ENCODE data around the gene ZSCAN21.

Gene ZSCAN21

DNA sequence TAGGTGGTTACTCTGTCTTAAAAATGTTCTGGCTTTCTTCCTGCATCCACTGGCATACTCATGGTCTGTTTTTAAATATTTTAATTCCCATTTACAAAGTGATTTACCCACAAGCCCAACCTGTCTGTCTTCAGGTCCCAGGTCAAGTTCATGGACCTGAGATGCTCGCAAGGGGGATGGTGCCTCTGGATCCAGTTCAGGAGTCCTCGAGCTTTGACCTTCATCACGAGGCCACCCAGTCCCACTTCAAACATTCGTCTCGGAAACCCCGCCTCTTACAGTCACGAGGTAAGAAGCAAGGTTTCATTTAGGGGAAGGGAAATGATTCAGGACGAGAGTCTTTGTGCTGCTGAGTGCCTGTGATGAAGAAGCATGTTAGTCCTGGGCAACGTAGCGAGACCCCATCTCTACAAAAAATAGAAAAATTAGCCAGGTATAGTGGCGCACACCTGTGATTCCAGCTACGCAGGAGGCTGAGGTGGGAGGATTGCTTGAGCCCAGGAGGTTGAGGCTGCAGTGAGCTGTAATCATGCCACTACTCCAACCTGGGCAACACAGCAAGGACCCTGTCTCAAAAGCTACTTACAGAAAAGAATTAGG is 25.5 kb upstream of the ZSCAN21 start:
- TF ChIP-seq CEBPB (IDR thresholded peaks at IDR 0.05) (no peak), ZBTB7A (IDR thresholded peaks at IDR 0.05; ENCODE audit: low read depth) (no peak), TCF12 (IDR thresholded peaks at IDR 0.05; ENCODE audit: low read depth) (no peak), YY1 (IDR thresholded peaks at IDR 0.05; ENCODE audit: low read depth) (no peak), NFIC (IDR thresholded peaks at IDR 0.05) (no peak), FOXM1 (IDR thresholded peaks at IDR 0.05; ENCODE audit: borderline replicate concordance, low read depth) (no peak), CREB1 (IDR thresholded peaks at IDR 0.05; ENCODE audit: low read depth) (no peak), EGR1 (IDR thresholded peaks at IDR 0.05) (no peak), MAX (IDR thresholded peaks at IDR 0.05) (no peak), TAF1 (IDR thresholded peaks at IDR 0.05; ENCODE audit: low read depth) (no peak), TEAD4 (IDR thresholded peaks at IDR 0.05) (no peak), EP300 (IDR thresholded peaks at IDR 0.05; ENCODE audit: borderline replicate concordance) (no peak), RAD21 (IDR thresholded peaks at IDR 0.05; ENCODE audit: low read depth) (no peak)
- TF ChIP-seq, protein P1, sequence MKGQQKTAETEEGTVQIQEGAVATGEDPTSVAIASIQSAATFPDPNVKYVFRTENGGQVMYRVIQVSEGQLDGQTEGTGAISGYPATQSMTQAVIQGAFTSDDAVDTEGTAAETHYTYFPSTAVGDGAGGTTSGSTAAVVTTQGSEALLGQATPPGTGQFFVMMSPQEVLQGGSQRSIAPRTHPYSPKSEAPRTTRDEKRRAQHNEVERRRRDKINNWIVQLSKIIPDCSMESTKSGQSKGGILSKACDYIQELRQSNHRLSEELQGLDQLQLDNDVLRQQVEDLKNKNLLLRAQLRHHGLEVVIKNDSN (IDR thresholded peaks at IDR 0.05), result no peak
- TF ChIP-seq, protein P2, sequence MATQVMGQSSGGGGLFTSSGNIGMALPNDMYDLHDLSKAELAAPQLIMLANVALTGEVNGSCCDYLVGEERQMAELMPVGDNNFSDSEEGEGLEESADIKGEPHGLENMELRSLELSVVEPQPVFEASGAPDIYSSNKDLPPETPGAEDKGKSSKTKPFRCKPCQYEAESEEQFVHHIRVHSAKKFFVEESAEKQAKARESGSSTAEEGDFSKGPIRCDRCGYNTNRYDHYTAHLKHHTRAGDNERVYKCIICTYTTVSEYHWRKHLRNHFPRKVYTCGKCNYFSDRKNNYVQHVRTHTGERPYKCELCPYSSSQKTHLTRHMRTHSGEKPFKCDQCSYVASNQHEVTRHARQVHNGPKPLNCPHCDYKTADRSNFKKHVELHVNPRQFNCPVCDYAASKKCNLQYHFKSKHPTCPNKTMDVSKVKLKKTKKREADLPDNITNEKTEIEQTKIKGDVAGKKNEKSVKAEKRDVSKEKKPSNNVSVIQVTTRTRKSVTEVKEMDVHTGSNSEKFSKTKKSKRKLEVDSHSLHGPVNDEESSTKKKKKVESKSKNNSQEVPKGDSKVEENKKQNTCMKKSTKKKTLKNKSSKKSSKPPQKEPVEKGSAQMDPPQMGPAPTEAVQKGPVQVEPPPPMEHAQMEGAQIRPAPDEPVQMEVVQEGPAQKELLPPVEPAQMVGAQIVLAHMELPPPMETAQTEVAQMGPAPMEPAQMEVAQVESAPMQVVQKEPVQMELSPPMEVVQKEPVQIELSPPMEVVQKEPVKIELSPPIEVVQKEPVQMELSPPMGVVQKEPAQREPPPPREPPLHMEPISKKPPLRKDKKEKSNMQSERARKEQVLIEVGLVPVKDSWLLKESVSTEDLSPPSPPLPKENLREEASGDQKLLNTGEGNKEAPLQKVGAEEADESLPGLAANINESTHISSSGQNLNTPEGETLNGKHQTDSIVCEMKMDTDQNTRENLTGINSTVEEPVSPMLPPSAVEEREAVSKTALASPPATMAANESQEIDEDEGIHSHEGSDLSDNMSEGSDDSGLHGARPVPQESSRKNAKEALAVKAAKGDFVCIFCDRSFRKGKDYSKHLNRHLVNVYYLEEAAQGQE (IDR thresholded peaks at IDR 0.05; ENCODE audit: low read depth), result no peak

GRCh38 chr7:100027197-100027596 is 22.4 kb upstream of the ZSCAN21 start:
- no peak for TF ChIP-seq MAX (IDR thresholded peaks at IDR 0.05)
- TF ChIP-seq NFIC (IDR thresholded peaks at IDR 0.05), result no peak
- TF ChIP-seq, protein P2 (IDR thresholded peaks at IDR 0.05; ENCODE audit: low read depth), result no peak
- TF ChIP-seq TEAD4 (IDR thresholded peaks at IDR 0.05), result no peak
- no peak for TF ChIP-seq YY1 (IDR thresholded peaks at IDR 0.05; ENCODE audit: low read depth)
- no peak for TF ChIP-seq TCF12 (IDR thresholded peaks at IDR 0.05; ENCODE audit: low read depth)
- TF ChIP-seq CEBPB (IDR thresholded peaks at IDR 0.05), result no peak
- TF ChIP-seq RAD21 (IDR thresholded peaks at IDR 0.05; ENCODE audit: low read depth), result no peak
- no peak for TF ChIP-seq FOXM1 (IDR thresholded peaks at IDR 0.05; ENCODE audit: borderline replicate concordance, low read depth)
- TF ChIP-seq EP300 (IDR thresholded peaks at IDR 0.05; ENCODE audit: borderline replicate concordance), result no peak
- no peak for TF ChIP-seq TAF1 (IDR thresholded peaks at IDR 0.05; ENCODE audit: low read depth)
- TF ChIP-seq ZBTB7A (IDR thresholded peaks at IDR 0.05; ENCODE audit: low read depth), result no peak

DNA sequence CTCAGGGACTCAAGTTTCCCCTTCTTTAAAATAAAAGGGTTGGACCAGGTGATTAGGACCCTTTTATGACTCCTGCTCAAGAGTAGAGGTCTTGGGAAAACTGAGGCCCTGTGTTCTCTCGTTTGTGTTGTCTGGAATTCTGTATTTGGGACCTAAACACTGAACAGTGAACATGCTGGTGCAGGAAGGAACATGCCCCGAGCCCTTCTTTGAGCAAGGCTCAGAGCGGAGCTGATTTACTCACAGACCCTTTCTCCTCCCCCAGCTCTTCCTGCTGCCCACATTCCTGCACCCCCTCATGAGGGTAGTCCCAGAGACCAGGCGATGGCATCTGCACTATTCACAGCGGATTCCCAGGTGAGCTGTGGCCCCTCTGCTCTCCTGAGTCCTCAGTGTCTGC is 20.0 kb upstream of the ZSCAN21 start:
- no peak for TF ChIP-seq RAD21 (IDR thresholded peaks at IDR 0.05; ENCODE audit: low read depth)
- no peak for TF ChIP-seq CREB1 (IDR thresholded peaks at IDR 0.05; ENCODE audit: low read depth)
- no peak for TF ChIP-seq YY1 (IDR thresholded peaks at IDR 0.05; ENCODE audit: low read depth)
- TF ChIP-seq NFIC (IDR thresholded peaks at IDR 0.05), result no peak
- TF ChIP-seq EP300 (IDR thresholded peaks at IDR 0.05; ENCODE audit: borderline replicate concordance), result no peak
- no peak for TF ChIP-seq EGR1 (IDR thresholded peaks at IDR 0.05)
- no peak for TF ChIP-seq CEBPB (IDR thresholded peaks at IDR 0.05)
- no peak for TF ChIP-seq ZBTB7A (IDR thresholded peaks at IDR 0.05; ENCODE audit: low read depth)
- no peak for TF ChIP-seq TCF12 (IDR thresholded peaks at IDR 0.05; ENCODE audit: low read depth)
- no peak for TF ChIP-seq TEAD4 (IDR thresholded peaks at IDR 0.05)
- no peak for TF ChIP-seq FOXM1 (IDR thresholded peaks at IDR 0.05; ENCODE audit: borderline replicate concordance, low read depth)
- TF ChIP-seq, protein P1 (IDR thresholded peaks at IDR 0.05), result no peak
- TF ChIP-seq MAX (IDR thresholded peaks at IDR 0.05), result no peak
- TF ChIP-seq, protein P2 (IDR thresholded peaks at IDR 0.05; ENCODE audit: low read depth), result no peak
- no peak for TF ChIP-seq TAF1 (IDR thresholded peaks at IDR 0.05; ENCODE audit: low read depth)

GRCh38 chr7:100033526-100033925 is 16.0 kb upstream of the ZSCAN21 start:
- no peak for TF ChIP-seq CEBPB (IDR thresholded peaks at IDR 0.05)
- TF ChIP-seq TEAD4 (IDR thresholded peaks at IDR 0.05), result no peak
- no peak for TF ChIP-seq RAD21 (IDR thresholded peaks at IDR 0.05; ENCODE audit: low read depth)
- no peak for TF ChIP-seq FOXM1 (IDR thresholded peaks at IDR 0.05; ENCODE audit: borderline replicate concordance, low read depth)
- TF ChIP-seq TCF12 (IDR thresholded peaks at IDR 0.05; ENCODE audit: low read depth), result no peak
- TF ChIP-seq EGR1 (IDR thresholded peaks at IDR 0.05), result no peak
- TF ChIP-seq YY1 (IDR thresholded peaks at IDR 0.05; ENCODE audit: low read depth), result no peak
- TF ChIP-seq MAX (IDR thresholded peaks at IDR 0.05), result no peak
- TF ChIP-seq, protein P1 (IDR thresholded peaks at IDR 0.05), result no peak
- no peak for TF ChIP-seq TAF1 (IDR thresholded peaks at IDR 0.05; ENCODE audit: low read depth)
- TF ChIP-seq, protein P2 (IDR thresholded peaks at IDR 0.05; ENCODE audit: low read depth), result no peak
- no peak for TF ChIP-seq CREB1 (IDR thresholded peaks at IDR 0.05; ENCODE audit: low read depth)

All from Ishikawa (cell line).